Keratinocyte (primary cell): Measurements from ENCODE around the gene GAMT. TPM values are rescaled to one million over a fixed set of nuclear protein-coding genes. Genes with fewer than 3 reads are reported as not detected.

ENCODE experiments used
- DNase-seq: peaks from one replicate; pipeline ENCODE4 v3.0.0-alpha.2; 2011; ENCODE audit warnings: low read depth, missing footprints, low spot score
- FAIRE-seq: peaks from 2 replicates; lab custom pipeline; 2011; peaks lifted over from hg19 to GRCh38; lab: Jason Lieb, UNC
- H2AFZ ChIP-seq: 2 replicates; pipeline ENCODE4 v1.6.0; 2012; ENCODE audit warnings: low read length, control low read depth, inconsistent platforms; ENCODE audit not compliant: control insufficient read depth
- H3K27ac ChIP-seq: 2 replicates; pipeline ENCODE4 v1.5.1; 2011; ENCODE audit warnings: low read length; ENCODE audit not compliant: control insufficient read depth, insufficient read depth
- H3K27me3 ChIP-seq: 3 replicates; pipeline ENCODE4 v1.6.0; 2011; ENCODE audit warnings: low read length; ENCODE audit not compliant: control insufficient read depth, insufficient read depth; ENCODE audit errors: extremely low read depth
- H3K36me3 ChIP-seq, 2 experiments: 2 replicates in 1 of 2; 3 replicates in 1 of 2; pipeline ENCODE4 v1.5.1; 2011; ENCODE audit warnings: low read length in 2 of 2, mild to moderate bottlenecking in 1 of 2; ENCODE audit not compliant: control insufficient read depth in 2 of 2, insufficient read depth in 2 of 2; ENCODE audit errors: extremely low read depth in 1 of 2
- H3K4me1 ChIP-seq: 3 replicates; pipeline ENCODE4 v1.5.1; 2011; ENCODE audit warnings: low read length; ENCODE audit not compliant: control insufficient read depth, insufficient read depth; ENCODE audit errors: extremely low read depth
- H3K4me2 ChIP-seq: 3 replicates; pipeline ENCODE4 v1.6.0; 2011; ENCODE audit warnings: low read depth, low read length; ENCODE audit not compliant: control insufficient read depth, insufficient read depth; ENCODE audit errors: extremely low read depth
- H3K4me3 ChIP-seq, 3 experiments: fragments of 200-600 bp in 1 of 3; sonication (generic) in 1 of 3; 2 replicates in 2 of 3; 3 replicates in 1 of 3; pipeline ENCODE4 v1.5.1; 2011 to 2016; ENCODE audit warnings: low read length in 3 of 3, mild to moderate bottlenecking in 3 of 3, control low read depth in 2 of 3, inconsistent platforms in 1 of 3, low read depth in 1 of 3, mixed read lengths in 1 of 3, mixed run types in 1 of 3, moderate library complexity in 1 of 3; ENCODE audit not compliant: control insufficient read depth in 2 of 3, insufficient read depth in 2 of 3; ENCODE audit errors: extremely low read depth in 1 of 3
- H3K79me2 ChIP-seq: 2 replicates; pipeline ENCODE4 v1.6.0; 2012; ENCODE audit warnings: low read length; ENCODE audit not compliant: control insufficient read depth, insufficient read depth
- H3K9ac ChIP-seq: 3 replicates; pipeline ENCODE4 v1.6.0; 2011; ENCODE audit warnings: low read length; ENCODE audit not compliant: control insufficient read depth, insufficient read depth; ENCODE audit errors: extremely low read depth
- H3K9me1 ChIP-seq: 3 replicates; pipeline ENCODE4 v1.6.0; 2011; ENCODE audit warnings: low read length; ENCODE audit not compliant: control insufficient read depth, insufficient read depth; ENCODE audit errors: extremely low read depth
- H3K9me3 ChIP-seq: 2 replicates; pipeline ENCODE4 v1.5.1; 2012; ENCODE audit warnings: low read depth, low read length; ENCODE audit not compliant: control insufficient read depth
- H4K20me1 ChIP-seq: 3 replicates; pipeline ENCODE4 v1.6.0; 2011; ENCODE audit warnings: low read length; ENCODE audit not compliant: control insufficient read depth, insufficient read depth; ENCODE audit errors: extremely low read depth
- CTCF ChIP-seq, 3 experiments: IDR thresholded peaks in 1 of 3; conservative IDR thresholded peaks in 1 of 3; optimal IDR thresholded peaks in 1 of 3; 2 replicates in 2 of 3; 3 replicates in 1 of 3; pipeline versions ENCODE3 to v1.5.1; 2011; ENCODE audit warnings: low read length in 3 of 3, mild to moderate bottlenecking in 3 of 3, moderate library complexity in 2 of 3, control low read depth in 1 of 3, inconsistent platforms in 1 of 3; ENCODE audit not compliant: insufficient read depth in 2 of 3; ENCODE audit errors: extremely low read depth in 1 of 3
- EZH2 ChIP-seq: IDR thresholded peaks from one replicate; pipeline ENCODE4 v1.6.1; 2012; ENCODE audit warnings: inconsistent platforms, mild to moderate bottlenecking, low read length, moderate library complexity
- dilution Hi-C: fragments of 300-500 bp; cut with MboI; formaldehyde crosslinking; loops from one replicate; pipeline ENCODE4 v1.7.0; 2020; ENCODE audit warnings: low sequenced_read_pairs; ENCODE audit not compliant: extremely low pct_ligation_motif_present
- polyA plus RNA-seq, 5 experiments: library from polyadenylated mRNA; depleted of rRNA in 3 of 5; stranded (reverse) in 3 of 5; stranded (forward) in 1 of 5; unstranded in 1 of 5; fragments of >200 nt; gene quantifications; 1 replicate in 1 of 5; 2 replicates in 3 of 5; 3 replicates in 1 of 5; pipeline versions ENCODE4 v1.2.1 to v1.2.3, GENCODE V29; 2011 to 2012; ENCODE audit warnings: missing spikeins in 2 of 5, low read depth in 1 of 5, low replicate concordance in 1 of 5

Gene GAMT
- polyA plus RNA-seq, 1 donor (not counting 4 experiments of a cell fraction or from before 2014, with no cell fraction given): 5.7 TPM

- peaks cover 42% of the 10 kb centered on the region for H3K79me2 ChIP-seq
- H3K4me2 ChIP-seq: no peak overlapping the region
- H3K4me3 ChIP-seq: no peak overlapping the region
- H4K20me1 ChIP-seq: peaks cover 6% of the 10 kb centered on the region
- TF ChIP-seq EZH2: no peak
- TF ChIP-seq CTCF (optimal IDR thresholded peaks at IDR 0.05 in 1 of 3, IDR thresholded peaks at IDR 0.05 in 1 of 3, conservative IDR thresholded peaks at IDR 0.05 in 1 of 3; ENCODE audit: extremely low read depth in 1 of 3, insufficient read depth in 2 of 3, low read length in 3 of 3): no peak
- FAIRE-seq (no peak), DNase-seq (no peak)
- H3K9ac ChIP-seq: no peak overlapping the region
- H3K36me3 ChIP-seq: peaks cover 37 to 63% of the 10 kb centered on the region in 2 experiments
- peaks cover 3% of the 10 kb centered on the region for H3K9me1 ChIP-seq
- no peaks in the 10 kb centered on the region for H3K27me3 ChIP-seq
- peaks cover 11% of the 10 kb centered on the region for H3K4me1 ChIP-seq
- H3K9me3 ChIP-seq: no peaks in the 10 kb centered on the region
- dilution Hi-C loops: no loop called here
- no peak overlapping the region for H2AFZ ChIP-seq
- no peak overlapping the region for H3K27ac ChIP-seq
Measured at GRCh38 chr19:1429750-1430149, 28.4 kb upstream of the GAMT start.

GRCh38 chr19:1428738-1429391 is 27.5 kb upstream of the GAMT start:
- TF ChIP-seq CTCF (optimal IDR thresholded peaks at IDR 0.05 in 1 of 3, IDR thresholded peaks at IDR 0.05 in 1 of 3, conservative IDR thresholded peaks at IDR 0.05 in 1 of 3; ENCODE audit: extremely low read depth in 1 of 3, insufficient read depth in 2 of 3, low read length in 3 of 3) (no peak), EZH2 (no peak)
- Histone ChIP-seq H3K9me3 (no peaks in the 10 kb centered on the region), H3K4me3 (no peak overlapping the region), H3K36me3 (peaks cover 31 to 65% of the 10 kb centered on the region in 2 experiments), H3K27me3 (no peaks in the 10 kb centered on the region), H3K9me1 (peaks cover 3% of the 10 kb centered on the region), H3K4me1 (peaks cover 17% of the 10 kb centered on the region), H3K9ac (no peak overlapping the region), H3K4me2 (no peak overlapping the region), H4K20me1 (peaks cover 8% of the 10 kb centered on the region), H3K79me2 (peaks cover 47% of the 10 kb centered on the region), H3K27ac (no peak overlapping the region), H2AFZ (no peak overlapping the region)
- DNase-seq (no peak), FAIRE-seq (no peak)
- dilution Hi-C loops: no loop called here
